PC-9 (cell line): ENCODE results near the gene ASIC5. TPM values are rescaled to one million over a fixed set of nuclear protein-coding genes. Genes with fewer than 3 reads are reported as not detected.

ENCODE experiments used
- BruUV-seq: library from RNA; stranded (reverse); fragments of 400-500 nt; replicated peaks from 2 replicates; lab custom pipeline; 2021; lab: Mats Ljungman, UMichigan
- CTCF ChIA-PET: fragments of 300-600 bp; sonication (Branson Sonifier 250); formaldehyde crosslinking; loops from one replicate; lab custom pipeline; 2022; ENCODE audit warnings: antibody characterized with exemption; lab: Charles Lee
- POLR2A ChIA-PET: fragments of 300-600 bp; sonication (Branson Sonifier 250); formaldehyde crosslinking; loops from one replicate; lab custom pipeline; 2022; ENCODE audit warnings: antibody characterized with exemption; ENCODE audit not compliant: unreplicated experiment; lab: Charles Lee
- DNase-seq, 2 experiments: peaks; one replicate each; pipeline versions ENCODE4 v3.0.0 to v3.0.0-alpha.2; 2015 to 2022; ENCODE audit warnings: mixed read lengths in 1 of 2
- H2AFZ ChIP-seq: fragments of 200-600 bp; sonication (generic); 2 replicates; pipeline ENCODE4 v1.8.1; 2017; ENCODE audit warnings: antibody characterized with exemption
- H3F3A ChIP-seq: fragments of 200-600 bp; sonication (generic); 2 replicates; pipeline ENCODE4 v1.8.1; 2017; ENCODE audit warnings: antibody characterized with exemption, mild to moderate bottlenecking, low read depth; ENCODE audit not compliant: insufficient read depth
- H3K27ac ChIP-seq: fragments of 200-600 bp; sonication (generic); 2 replicates; pipeline ENCODE4 v1.6.1; 2016; ENCODE audit warnings: mixed run types
- H3K27me3 ChIP-seq: fragments of 200-600 bp; sonication (generic); 2 replicates; pipeline ENCODE4 v1.6.1; 2016; ENCODE audit warnings: low read depth, mixed run types; ENCODE audit not compliant: insufficient read depth
- H3K36me3 ChIP-seq: fragments of 200-600 bp; sonication (generic); 2 replicates; pipeline ENCODE4 v1.6.1; 2016; ENCODE audit warnings: low read depth, mixed run types
- H3K4me1 ChIP-seq: fragments of 200-600 bp; sonication (generic); replicated peaks from 2 replicates; pipeline ENCODE4 v1.6.1; 2016; ENCODE audit warnings: mixed run types; ENCODE audit not compliant: insufficient read depth
- H3K4me2 ChIP-seq: fragments of 200-600 bp; sonication (generic); 2 replicates; pipeline ENCODE4 v1.6.1; 2017; ENCODE audit warnings: mixed run types
- H3K4me3 ChIP-seq: fragments of 200-600 bp; sonication (generic); 2 replicates; pipeline ENCODE4 v1.6.1; 2016; ENCODE audit warnings: mixed run types
- H3K79me2 ChIP-seq: fragments of 200-600 bp; sonication (generic); 2 replicates; pipeline ENCODE4 v1.6.1; 2017; ENCODE audit warnings: low read depth, mixed run types
- H3K9me2 ChIP-seq: fragments of 200-600 bp; sonication (generic); 2 replicates; pipeline ENCODE4 v1.8.1; 2017; ENCODE audit warnings: mild to moderate bottlenecking; ENCODE audit not compliant: insufficient read depth
- H3K9me3 ChIP-seq: fragments of 200-600 bp; sonication (generic); 2 replicates; pipeline ENCODE4 v1.8.1; 2016; ENCODE audit warnings: low read depth; ENCODE audit not compliant: insufficient read depth
- H4K20me1 ChIP-seq: fragments of 200-600 bp; sonication (generic); 2 replicates; pipeline ENCODE4 v1.8.1; 2017; ENCODE audit not compliant: insufficient read depth
- CTCF ChIP-seq: fragments of 200-600 bp; sonication (generic); conservative IDR thresholded peaks from 2 replicates; pipeline ENCODE4 v1.6.1; 2017; ENCODE audit warnings: mixed run types, antibody characterized with exemption, mild to moderate bottlenecking, moderate library complexity
- EZH2 ChIP-seq: fragments of 200-600 bp; sonication (generic); IDR thresholded peaks from 2 replicates; pipeline ENCODE4 v1.8.0; 2017; ENCODE audit warnings: antibody characterized with exemption, low read depth
- intact Hi-C: fragments of 100-400 bp; cut with micrococcal nuclease; formaldehyde crosslinking; loops from one replicate; pipeline ENCODE4 v1.10.0; 2022; ENCODE audit not compliant: unreplicated experiment
- total RNA-seq: library from RNA; stranded (reverse); gene quantifications from 2 replicates; pipeline ENCODE4 v1.2.3, GENCODE V29; 2021

Gene ASIC5
- total RNA-seq, 1 experiment from 2014 or later: not detected

GRCh38 chr4:155849042-155849441 is 17.0 kb downstream of the ASIC5 start:
- POLR2A ChIA-PET: no interaction called here
- Histone ChIP-seq H3K9me2 (no peaks in the 10 kb centered on the region), H3K27me3 (no peaks in the 10 kb centered on the region), H3K36me3 (no peaks in the 10 kb centered on the region), H3K4me3 (no peak overlapping the region), H3K79me2 (no peaks in the 10 kb centered on the region), H3F3A (no peaks in the 10 kb centered on the region), H3K4me1 (no peaks in the 10 kb centered on the region), H4K20me1 (no peaks in the 10 kb centered on the region), H3K9me3 (no peaks in the 10 kb centered on the region; the same call in 1 of the 2 replicates), H3K4me2 (no peak overlapping the region), H3K27ac (no peak overlapping the region), H2AFZ (no peak overlapping the region)
- CTCF ChIA-PET: no interaction called here
- no TSS peak for BruUV-seq
- DNase-seq: no peak
- intact Hi-C loops: no loop called here
- TF ChIP-seq CTCF (no peak), EZH2 (no peak)

- no peaks in the 10 kb centered on the region for H3K36me3 ChIP-seq
- CTCF ChIA-PET: no interaction called here
- no peak overlapping the region for H3K4me3 ChIP-seq
- no peaks in the 10 kb centered on the region; the same call in 1 of the 2 replicates for H3K9me3 ChIP-seq
- no peak overlapping the region for H2AFZ ChIP-seq
- H3K4me2 ChIP-seq: no peak overlapping the region
- H3K79me2 ChIP-seq: no peaks in the 10 kb centered on the region
- no peaks in the 10 kb centered on the region for H3F3A ChIP-seq
- H4K20me1 ChIP-seq: no peaks in the 10 kb centered on the region
- H3K9me2 ChIP-seq: no peaks in the 10 kb centered on the region
- H3K4me1 ChIP-seq: no peaks in the 10 kb centered on the region
- TF ChIP-seq CTCF (no peak), EZH2 (no peak)
- no TSS peak for BruUV-seq
- intact Hi-C loops: no loop called here
- H3K27me3 ChIP-seq: no peaks in the 10 kb centered on the region
- no peak overlapping the region for H3K27ac ChIP-seq
- POLR2A ChIA-PET: no interaction called here
- DNase-seq: no peak
Measured at GRCh38 chr4:155846929-155847328, 19.1 kb downstream of the ASIC5 start.

- no peaks in the 10 kb centered on the region for H4K20me1 ChIP-seq
- no peaks in the 10 kb centered on the region for H3K27me3 ChIP-seq
- intact Hi-C loops: no loop called here
- no peak for TF ChIP-seq CTCF
- no peak for TF ChIP-seq EZH2
- no peaks in the 10 kb centered on the region for H3K79me2 ChIP-seq
- no peak overlapping the region for H3K4me3 ChIP-seq
- no peak for DNase-seq
- no peaks in the 10 kb centered on the region for H3K9me2 ChIP-seq
- H3F3A ChIP-seq: no peaks in the 10 kb centered on the region
- H3K27ac ChIP-seq: no peak overlapping the region
- CTCF ChIA-PET: no interaction called here
- no peak overlapping the region for H3K4me2 ChIP-seq
- POLR2A ChIA-PET: no interaction called here
- H3K9me3 ChIP-seq: no peaks in the 10 kb centered on the region; the same call in 1 of the 2 replicates
- no peak overlapping the region for H2AFZ ChIP-seq
- BruUV-seq: no TSS peak
- H3K36me3 ChIP-seq: no peaks in the 10 kb centered on the region
- no peaks in the 10 kb centered on the region; the same call in 1 of the 2 replicates for H3K4me1 ChIP-seq
Measured at GRCh38 chr4:155842080-155842479, 24.0 kb downstream of the ASIC5 start.
